Prostate gland (tissue), 2 donors: ENCODE results near the gene ZNF587B. TPM values are rescaled to one million over a fixed set of nuclear protein-coding genes. Genes with fewer than 3 reads are reported as not detected.
"Not testable (repeated sequence)": the region's sequence is repeated elsewhere in the genome, so short reads cannot be mapped to it uniquely, and the experiment has no call there.

ENCODE experiments used
- DNase-seq: peaks from one replicate; pipeline ENCODE4 v3.0.0-alpha.2; 2019; ENCODE audit warnings: low spot score
- H3K27ac ChIP-seq, 2 donors: fragments of 200-600 bp; sonication (generic); 2 replicates each; pipeline ENCODE4 v1.5.1; 2017 to 2019
- H3K27me3 ChIP-seq: fragments of 200-600 bp; sonication (generic); replicated peaks from 2 replicates; pipeline ENCODE4 v1.5.1; 2019; ENCODE audit not compliant: insufficient read depth
- H3K36me3 ChIP-seq, 2 donors: fragments of 200-600 bp; sonication (generic); 1 replicate in 1 of 2; 2 replicates in 1 of 2; pipeline versions ENCODE4 v1.5.1 to v1.8.1; 2017 to 2019
- H3K4me1 ChIP-seq: fragments of 200-600 bp; sonication (generic); replicated peaks from 2 replicates; pipeline ENCODE4 v1.5.1; 2019
- H3K4me3 ChIP-seq, 2 donors: fragments of 200-600 bp; sonication (generic); 2 replicates each; pipeline ENCODE4 v1.5.1; 2017 to 2019
- H3K9me3 ChIP-seq: fragments of 200-600 bp; sonication (generic); 2 replicates; pipeline ENCODE4 v1.5.1; 2017
- POLR2A ChIP-seq: fragments of 450-650 bp; IDR thresholded peaks from one replicate; pipeline ENCODE4 v1.6.1; 2016; ENCODE audit warnings: antibody characterized with exemption, mild to moderate bottlenecking
- POLR2AphosphoS5 ChIP-seq: sonication (generic); formaldehyde crosslinking; IDR thresholded peaks from one replicate; pipeline ENCODE4 v1.6.1; 2017; ENCODE audit warnings: antibody characterized with exemption
- WGBS: methylation state at CpG from one replicate; pipeline ENCODE4 v1.1.5; 2018; 5-methylcytosine and 5-hydroxymethylcytosine counted together
- intact Hi-C: fragments of 100-400 bp; cut with DNase I; formaldehyde crosslinking; loops from one replicate; pipeline ENCODE4 v1.14.2; 2022
- total RNA-seq, 2 donors: library from RNA; depleted of rRNA; stranded (reverse); fragments of >200 nt; gene quantifications; one replicate each; pipeline ENCODE4 v1.1.0, GENCODE V29; 2016
- TF ChIP-seq, protein P1 (sequence below), 4 experiments: fragments of 200-600 bp in 2 of 4; fragments of 450-650 bp in 2 of 4; sonication (generic) in 2 of 4; IDR thresholded peaks; 1 replicate in 3 of 4; 2 replicates in 1 of 4; pipeline ENCODE4 v1.5.1; 2016 to 2019; ENCODE audit warnings: antibody characterized with exemption in 4 of 4, mild to moderate bottlenecking in 2 of 4, moderate library complexity in 2 of 4

The ZNF587B gene
- total RNA-seq, 2 donors from 2014 or later: 21.1 to 23.5 TPM

DNA sequence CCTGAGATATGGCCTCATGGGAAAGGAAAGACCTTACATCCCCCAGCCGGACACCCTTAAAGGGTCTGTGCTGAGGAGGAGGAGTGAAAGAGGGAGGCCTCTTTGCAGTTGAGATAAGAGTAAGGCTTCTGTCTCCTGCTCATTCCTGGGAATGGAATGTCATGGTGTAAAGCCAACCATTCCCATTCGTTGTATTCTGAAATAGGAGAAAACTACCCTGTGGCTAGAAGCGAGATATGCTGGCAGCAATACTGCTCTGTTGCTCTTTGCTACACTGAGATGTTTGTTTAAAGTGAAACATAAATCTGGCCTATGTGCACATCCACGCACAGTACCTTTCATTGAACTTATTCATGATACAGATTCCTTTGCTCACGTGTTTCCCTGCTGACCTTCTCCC lies 783 bp upstream of the ZNF587B start:
- Histone ChIP-seq H3K9me3 (no peaks in the 10 kb centered on the region), H3K4me3 (no peak overlapping the region), H3K36me3 (no peaks in the 10 kb centered on the region), H3K4me1 (peaks cover 8% of the 10 kb centered on the region), H3K27me3 (no peaks in the 10 kb centered on the region), H3K27ac (peak overlapping the region in 1 of 2 donors; percentile 68)
- TF ChIP-seq POLR2A (no peak), POLR2AphosphoS5 (no peak)
- TF ChIP-seq, protein P1, sequence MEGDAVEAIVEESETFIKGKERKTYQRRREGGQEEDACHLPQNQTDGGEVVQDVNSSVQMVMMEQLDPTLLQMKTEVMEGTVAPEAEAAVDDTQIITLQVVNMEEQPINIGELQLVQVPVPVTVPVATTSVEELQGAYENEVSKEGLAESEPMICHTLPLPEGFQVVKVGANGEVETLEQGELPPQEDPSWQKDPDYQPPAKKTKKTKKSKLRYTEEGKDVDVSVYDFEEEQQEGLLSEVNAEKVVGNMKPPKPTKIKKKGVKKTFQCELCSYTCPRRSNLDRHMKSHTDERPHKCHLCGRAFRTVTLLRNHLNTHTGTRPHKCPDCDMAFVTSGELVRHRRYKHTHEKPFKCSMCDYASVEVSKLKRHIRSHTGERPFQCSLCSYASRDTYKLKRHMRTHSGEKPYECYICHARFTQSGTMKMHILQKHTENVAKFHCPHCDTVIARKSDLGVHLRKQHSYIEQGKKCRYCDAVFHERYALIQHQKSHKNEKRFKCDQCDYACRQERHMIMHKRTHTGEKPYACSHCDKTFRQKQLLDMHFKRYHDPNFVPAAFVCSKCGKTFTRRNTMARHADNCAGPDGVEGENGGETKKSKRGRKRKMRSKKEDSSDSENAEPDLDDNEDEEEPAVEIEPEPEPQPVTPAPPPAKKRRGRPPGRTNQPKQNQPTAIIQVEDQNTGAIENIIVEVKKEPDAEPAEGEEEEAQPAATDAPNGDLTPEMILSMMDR (IDR thresholded peaks at IDR 0.05): no peak
- 62% methylated on average over 5 of the region's 5 CpGs for WGBS
- no peak for DNase-seq
- intact Hi-C loops: no loop called here

DNA sequence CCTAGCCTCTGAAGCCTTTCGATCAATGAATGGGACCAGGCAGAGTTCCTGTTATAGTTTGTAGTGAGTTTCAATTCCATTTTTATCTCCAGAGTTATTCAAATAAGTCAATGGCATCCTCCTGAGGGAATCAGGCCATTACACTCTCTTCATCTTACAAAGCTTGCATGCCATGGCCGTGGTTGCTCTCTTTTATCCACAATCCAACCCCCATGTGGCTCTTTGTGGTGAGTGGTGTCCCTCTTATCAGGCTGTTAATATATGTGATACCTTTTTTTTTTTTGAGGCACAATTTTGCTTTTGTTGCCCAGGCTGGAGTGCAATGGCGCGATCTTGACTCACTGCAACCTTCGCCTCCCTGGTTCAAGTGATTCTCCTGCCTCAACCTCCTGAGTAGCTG lies 6.9 kb downstream of the ZNF587B start:
- H3K9me3 ChIP-seq, H3K36me3 ChIP-seq, H3K27ac ChIP-seq, DNase-seq, intact Hi-C loops, H3K4me1 ChIP-seq, H3K4me3 ChIP-seq, H3K27me3 ChIP-seq: not testable (repeated sequence)
- WGBS: 89% methylated on average over 5 of the region's 5 CpGs

DNA sequence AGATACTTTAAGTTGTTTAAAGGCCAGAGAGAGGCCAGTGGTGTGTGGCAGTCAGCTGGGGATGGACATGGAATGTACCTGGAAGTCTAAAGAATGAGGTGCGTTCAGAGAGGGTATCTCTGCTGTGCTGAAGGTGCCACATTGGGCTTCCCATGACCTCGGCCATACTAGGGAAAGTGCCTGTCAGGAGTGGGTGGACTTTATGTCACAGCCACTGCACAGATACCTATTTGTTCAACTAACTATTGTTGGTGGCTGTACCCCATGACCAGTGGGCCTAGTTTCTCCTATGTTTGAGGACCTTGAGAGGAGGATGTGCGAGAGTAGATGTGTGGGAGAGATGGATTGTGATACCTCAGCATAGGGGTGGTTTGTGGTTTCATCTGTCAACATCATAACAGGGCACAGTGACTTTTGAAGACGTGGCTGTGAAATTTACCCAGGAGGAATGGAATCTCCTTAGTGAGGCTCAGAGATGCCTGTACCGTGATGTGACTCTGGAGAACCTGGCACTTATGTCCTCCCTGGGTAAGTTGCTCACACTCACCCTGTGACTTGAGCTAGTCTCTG lies 8.6 kb downstream of the ZNF587B start:
- H3K9me3 ChIP-seq, H3K4me1 ChIP-seq, H3K4me3 ChIP-seq, H3K27ac ChIP-seq, intact Hi-C loops, H3K27me3 ChIP-seq, H3K36me3 ChIP-seq, DNase-seq: not testable (repeated sequence)
- 80% methylated on average over 5 of the region's 5 CpGs for WGBS

DNA sequence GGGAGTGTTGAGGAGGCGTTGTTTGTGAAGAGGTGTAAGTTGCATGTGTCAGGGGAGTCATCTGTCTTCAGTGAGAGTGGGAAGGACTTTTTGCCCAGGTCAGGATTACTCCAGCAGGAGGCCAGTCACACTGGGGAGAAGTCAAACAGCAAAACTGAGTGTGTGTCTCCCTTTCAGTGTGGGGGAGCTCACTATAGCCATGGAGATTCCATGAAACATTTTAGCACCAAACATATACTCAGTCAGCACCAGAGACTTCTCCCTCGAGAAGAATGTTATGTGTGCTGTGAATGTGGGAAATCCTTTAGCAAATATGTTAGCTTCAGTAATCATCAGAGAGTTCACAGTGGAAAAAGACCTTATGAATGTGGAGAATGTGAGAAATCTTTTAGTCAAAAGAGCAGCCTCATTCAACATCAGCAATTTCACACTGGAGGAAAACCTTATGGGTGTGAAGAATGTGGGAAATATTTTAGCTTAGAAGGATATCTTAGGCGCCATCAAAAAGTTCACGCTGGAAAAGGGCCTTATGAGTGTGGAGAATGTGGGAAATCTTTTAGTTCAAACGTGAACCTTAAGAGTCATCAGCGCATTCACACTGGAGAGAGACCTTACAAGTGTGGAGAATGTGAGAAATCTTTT lies 11.1 kb downstream of the ZNF587B start:
- Histone ChIP-seq H3K36me3 (no peaks in the 10 kb centered on the region), H3K9me3 (no peaks in the 10 kb centered on the region), H3K4me1 (no peaks in the 10 kb centered on the region), H3K27ac (no peak overlapping the region), H3K4me3 (no peak overlapping the region), H3K27me3 (no peaks in the 10 kb centered on the region)
- no peak for DNase-seq
- WGBS: 77% methylated on average over 6 of the region's 6 CpGs
- intact Hi-C loops: no loop called here
- TF ChIP-seq, protein P1 (IDR thresholded peaks at IDR 0.05): no peak
- TF ChIP-seq POLR2A: no peak

DNA sequence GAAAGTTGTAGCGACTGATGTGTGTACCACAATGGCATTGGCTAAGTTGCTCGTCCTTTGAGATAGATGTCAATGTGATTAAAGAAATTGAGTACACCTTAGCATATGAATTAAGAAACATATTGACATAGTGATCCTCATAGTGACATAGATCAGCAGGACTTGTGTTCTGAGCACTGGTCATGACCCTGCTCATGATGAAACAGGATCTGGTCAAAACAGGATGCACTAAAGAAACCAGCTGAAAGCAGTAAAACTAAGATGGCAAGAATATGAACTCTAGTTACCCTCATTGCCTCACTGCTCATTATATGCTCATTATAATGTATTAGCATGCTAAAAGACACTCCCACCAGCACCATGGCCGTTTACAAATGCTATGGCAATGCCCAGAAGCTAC lies 17.1 kb downstream of the ZNF587B start:
- H3K27ac ChIP-seq, intact Hi-C loops, H3K4me1 ChIP-seq, H3K4me3 ChIP-seq, H3K9me3 ChIP-seq, H3K36me3 ChIP-seq, DNase-seq, H3K27me3 ChIP-seq: not testable (repeated sequence)
- 67% methylated on average over 3 of the region's 3 CpGs for WGBS

DNA sequence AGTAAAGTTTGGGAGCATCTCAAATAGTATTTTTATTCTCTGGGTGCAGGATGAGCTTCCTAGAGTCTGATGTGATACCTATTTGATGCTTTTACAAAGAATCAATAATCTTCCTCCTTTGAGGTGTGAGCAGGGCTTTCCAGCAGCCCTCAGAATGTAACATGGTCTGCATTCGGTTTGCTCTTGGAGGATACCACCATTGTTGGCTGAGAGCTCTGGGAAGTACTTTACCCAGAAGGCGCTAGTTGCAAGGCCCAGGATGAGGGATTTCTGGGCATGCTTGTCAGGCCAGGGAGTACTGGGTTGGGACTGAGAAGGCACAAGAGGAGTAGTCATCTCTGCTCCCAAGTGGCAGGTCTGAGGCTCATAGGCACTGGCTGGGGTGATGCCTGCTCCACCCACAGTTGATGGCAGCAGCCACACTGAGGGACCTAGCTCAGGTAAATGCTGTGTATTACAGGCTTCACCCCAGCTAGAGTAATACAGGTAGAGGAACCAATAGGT lies 19.1 kb downstream of the ZNF587B start:
- H3K4me3 ChIP-seq, intact Hi-C loops: not testable (repeated sequence)
- WGBS: 92% methylated on average over 2 of the region's 2 CpGs

More for the DNA sequence above, 19.1 kb downstream of the ZNF587B start:
- not testable (repeated sequence) for H3K27me3 ChIP-seq, H3K36me3 ChIP-seq, H3K4me1 ChIP-seq, H3K9me3 ChIP-seq, DNase-seq
- peak overlapping the region in 1 of 2 donors; percentile 79 for H3K27ac ChIP-seq
